Stimulated activated CD4-positive, alpha-beta T cell treated with anti-CD3 and anti-CD28 coated beads, Interleukin-12 subunit alpha, Interleukin-12 subunit beta, amount 100 ng/mL, for 48 hours (primary cell): ENCODE data around the gene ECE1.

Experiments used
- DNase-seq, 3 donors: peaks; one replicate each; pipeline ENCODE4 v3.0.0-alpha.2; 2020; ENCODE audit warnings: low read depth in 2 of 3, low spot score in 1 of 3

The ECE1 gene

GRCh38 chr1:21325731-21326387, 35.6 kb upstream of the ECE1 start:
- DNase-seq: no peak

- no peak for DNase-seq
Observed at GRCh38 chr1:21325231-21325718, 35.0 kb upstream of the ECE1 start.

DNA sequence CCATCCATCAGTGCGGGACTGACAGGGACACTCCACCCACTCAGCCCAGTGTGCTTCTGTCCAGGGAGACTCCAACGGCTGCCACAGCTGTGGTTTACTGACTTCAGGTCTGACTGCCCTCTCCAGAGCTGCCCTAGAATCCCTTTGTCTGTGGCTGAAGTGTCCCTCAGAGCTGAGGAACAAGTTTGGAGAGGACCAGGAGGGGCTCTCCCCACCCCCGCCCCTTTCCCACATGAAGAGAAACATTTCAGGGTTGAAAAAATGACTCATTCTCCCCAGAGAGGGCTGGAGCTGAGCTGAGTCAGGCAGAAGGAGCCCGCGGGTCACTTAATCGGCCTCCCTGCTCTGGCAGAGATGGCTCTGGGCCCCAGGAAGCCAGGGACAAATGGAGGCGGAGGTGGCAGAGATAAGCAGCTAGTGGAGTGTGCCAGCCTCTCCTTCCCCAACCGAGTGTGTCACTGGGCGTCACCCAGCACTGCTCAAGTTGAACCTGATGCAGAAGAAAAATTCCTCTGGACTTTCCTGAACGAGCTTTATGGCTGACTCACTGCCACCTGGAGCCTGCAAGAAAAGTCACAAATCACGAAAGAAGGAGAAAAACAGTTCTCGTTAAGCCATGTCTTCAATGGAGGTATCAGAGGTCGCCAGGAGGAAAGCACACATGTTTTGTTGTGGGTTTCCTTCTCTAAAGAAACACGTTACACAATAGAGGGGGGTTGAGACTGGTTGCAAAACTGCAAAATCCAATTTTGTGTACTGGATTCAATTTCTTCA, 34.3 kb upstream of the ECE1 start:
- DNase-seq: peak; percentile 64 to 79 (median 79)

GRCh38 chr1:21323091-21323490, 32.8 kb upstream of the ECE1 start:
- DNase-seq: no peak

DNA sequence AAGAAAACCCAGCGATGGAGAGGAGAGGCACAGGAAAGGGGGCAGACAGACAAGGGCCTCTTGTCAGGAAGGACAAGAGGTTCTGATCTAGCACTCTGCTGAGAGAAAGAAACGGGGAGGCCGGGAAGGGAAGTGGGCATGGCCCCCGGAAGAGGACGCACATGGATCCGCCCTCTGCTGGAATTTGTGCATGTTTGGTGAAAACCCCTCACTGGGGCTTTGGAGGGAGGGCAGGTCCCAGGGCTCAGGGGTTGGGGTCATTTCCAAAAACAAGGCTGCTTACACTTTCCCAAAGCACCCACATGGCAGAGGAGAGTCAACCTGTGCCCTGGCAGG, 32.4 kb upstream of the ECE1 start:
- DNase-seq: no peak

GRCh38 chr1:21321963-21322680, 31.9 kb upstream of the ECE1 start:
- no peak for DNase-seq

DNA sequence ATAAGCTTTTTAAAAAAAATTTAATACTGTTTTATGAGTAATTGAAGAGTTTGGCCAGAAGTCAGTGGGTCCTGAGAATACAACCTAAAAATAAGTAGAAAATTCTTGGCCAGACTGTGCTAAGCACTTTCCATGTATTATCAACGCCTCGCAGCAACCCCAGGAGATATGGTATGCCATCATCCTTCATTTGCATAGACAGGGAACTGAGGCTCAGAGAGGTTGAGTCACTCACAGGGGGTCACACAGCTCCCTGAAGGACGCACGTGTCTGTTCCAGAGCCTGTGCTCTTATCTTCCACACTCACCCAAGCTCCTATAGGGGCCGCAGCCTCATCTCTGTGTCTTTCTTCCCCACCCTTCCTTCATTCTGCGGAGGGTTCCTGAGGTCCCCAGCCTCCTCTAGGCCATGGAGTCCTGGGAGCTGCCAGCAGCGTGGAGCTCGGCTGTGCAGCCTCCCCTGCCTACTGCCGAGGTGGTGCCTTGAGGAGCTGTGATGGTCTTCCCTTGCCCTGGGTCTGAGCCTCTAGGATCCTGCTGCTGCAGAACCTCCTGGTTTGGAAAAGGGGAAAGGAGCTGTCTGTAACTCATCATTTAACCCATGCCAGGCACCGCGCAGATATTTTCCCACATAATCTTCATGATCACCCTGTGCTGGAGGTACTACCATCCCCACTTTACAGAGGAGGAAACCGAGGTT, 30.3 kb upstream of the ECE1 start:
- no peak for DNase-seq

GRCh38 chr1:21319447-21320407, 29.5 kb upstream of the ECE1 start:
- no peak for DNase-seq

DNA sequence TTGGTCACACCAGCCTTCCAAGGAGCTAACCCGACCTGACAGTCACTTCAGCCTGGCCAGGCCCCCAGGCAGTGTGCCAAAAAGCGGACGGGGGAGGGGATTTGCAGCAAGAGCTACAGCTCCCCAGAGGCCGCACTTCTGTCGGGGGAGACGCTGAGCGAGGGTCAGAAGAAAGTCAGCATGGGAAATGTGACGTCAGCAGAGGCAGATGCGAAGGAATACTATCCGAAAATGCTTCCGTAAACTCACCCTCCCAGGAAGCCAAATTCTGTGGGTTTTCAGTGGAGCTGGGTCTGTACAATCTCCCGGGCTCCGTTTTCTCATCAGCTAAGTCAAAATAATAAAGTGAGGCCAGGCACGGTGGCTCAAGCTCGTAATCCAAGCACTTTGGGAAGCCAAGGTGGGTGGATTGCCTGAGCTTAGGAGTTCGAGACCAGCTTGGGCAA, 28.5 kb upstream of the ECE1 start:
- DNase-seq: no peak

DNA sequence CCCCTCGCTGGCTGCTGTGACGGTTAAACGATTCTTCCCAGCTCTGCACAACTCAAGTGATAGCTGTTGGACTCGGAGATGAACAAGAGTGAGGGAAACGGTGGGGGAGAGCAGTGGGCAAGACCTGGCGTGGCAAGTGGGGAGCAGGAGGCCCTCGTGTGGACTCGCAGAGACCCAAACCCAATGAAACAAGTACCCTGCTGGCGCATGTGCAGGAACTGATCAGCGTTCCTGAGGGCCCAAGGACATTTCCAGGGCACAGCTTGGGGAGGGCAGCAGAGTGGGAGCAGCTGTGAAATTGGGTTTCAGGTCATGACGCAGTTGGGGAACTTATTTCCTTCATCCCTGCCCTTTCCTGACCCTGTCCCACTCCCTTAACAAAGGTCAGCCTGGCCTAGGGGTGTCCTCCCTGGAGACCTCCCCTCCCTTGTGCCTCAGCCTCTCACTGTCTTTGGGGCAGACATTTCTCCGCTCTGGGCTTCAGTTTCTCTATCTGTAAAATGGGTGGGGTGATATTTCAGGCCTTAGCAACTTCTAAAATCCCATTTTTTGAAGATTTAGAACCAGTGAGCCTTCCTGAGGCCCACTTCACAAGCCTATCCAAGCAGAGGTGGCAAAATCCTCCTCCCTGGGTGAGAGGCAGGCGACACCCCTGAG, 27.9 kb upstream of the ECE1 start:
- no peak for DNase-seq

GRCh38 chr1:21317690-21318043, 27.4 kb upstream of the ECE1 start:
- no peak for DNase-seq

- no peak for DNase-seq
Observed at GRCh38 chr1:21317035-21317689, 26.9 kb upstream of the ECE1 start.

DNA sequence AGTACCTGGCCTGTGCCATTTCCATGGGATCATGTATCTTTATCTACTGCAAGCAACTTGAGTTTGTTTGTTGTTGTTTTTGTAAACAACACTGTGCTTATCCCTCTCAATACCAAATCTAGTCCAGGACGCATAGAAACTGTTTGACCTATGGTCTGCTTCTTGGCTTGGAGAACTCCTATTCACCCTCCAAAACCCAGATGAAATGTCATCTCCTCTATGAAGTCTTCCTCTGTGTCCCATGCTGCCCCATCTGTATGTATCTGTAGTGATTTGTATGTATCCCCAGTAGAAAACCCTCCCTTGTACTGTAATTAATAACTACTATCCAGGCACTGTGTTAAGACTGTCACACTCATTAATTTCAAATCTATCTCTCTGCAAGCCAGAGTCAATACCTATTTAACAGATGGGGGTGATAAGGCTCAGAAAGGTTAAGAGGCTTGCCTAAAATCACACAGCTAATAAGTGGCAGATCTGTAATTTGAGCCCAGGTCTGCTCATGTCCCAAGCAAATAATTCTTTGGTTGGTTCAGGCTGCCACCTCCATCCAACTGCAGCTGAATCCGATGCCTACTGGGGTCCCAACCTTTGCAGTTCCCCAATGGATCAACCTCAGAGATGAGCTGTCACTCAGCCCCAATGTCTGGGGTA, 24.6 kb upstream of the ECE1 start:
- DNase-seq: no peak

- DNase-seq: no peak
Observed at GRCh38 chr1:21313886-21314721, 23.8 kb upstream of the ECE1 start.

GRCh38 chr1:21313203-21313885, 23.1 kb upstream of the ECE1 start:
- DNase-seq: no peak

DNA sequence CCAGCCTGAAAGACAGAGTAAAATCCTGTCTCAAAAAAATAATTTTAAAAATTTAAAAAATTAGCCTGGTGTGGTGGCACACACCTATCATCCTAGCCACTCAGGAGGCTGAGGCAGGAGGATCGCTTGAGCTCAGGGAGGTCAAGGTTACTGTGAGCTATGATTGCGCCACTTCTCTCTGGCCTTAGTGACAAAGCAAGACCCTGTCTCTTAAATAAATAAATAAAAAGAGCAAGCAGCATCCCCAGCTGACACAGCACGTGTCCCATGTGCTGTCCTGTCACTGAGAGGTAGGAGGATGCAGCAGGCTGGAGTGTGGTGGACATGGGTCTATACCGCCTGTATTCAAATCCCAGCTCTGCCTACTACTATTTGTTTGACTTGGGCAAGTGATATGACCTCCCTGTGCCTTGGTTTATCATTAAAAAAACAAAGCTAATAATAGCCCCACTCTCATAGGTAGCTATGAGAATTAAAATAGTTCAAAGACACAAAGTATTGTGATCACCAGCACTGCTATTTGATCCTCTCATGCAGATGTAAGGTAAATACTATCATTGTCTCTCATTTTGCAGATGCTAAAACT, 22.2 kb upstream of the ECE1 start:
- no peak for DNase-seq

DNA sequence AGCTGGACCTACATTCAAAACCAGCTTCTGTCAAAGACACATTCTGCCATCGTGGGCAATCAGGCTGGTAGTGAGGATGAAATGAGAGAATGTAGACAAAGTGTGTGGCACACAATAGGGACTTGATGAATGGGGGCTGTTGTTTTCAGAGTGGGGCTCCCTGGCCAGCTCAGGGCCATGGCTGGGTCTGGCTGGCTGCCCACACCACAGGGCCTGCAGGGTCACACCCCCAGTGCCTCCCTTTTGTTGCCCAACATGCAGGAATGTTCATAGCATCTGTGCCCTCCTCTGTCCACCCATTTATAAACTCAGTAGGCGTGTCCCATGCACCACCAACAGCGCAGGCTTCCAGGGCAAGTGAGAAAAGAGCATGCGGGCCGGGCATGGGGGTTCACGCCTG, 20.8 kb upstream of the ECE1 start:
- no peak for DNase-seq
